HS-5 (cell line): ENCODE data around the gene CYYR1.

Experiments used
- DNase-seq: peaks from one replicate; pipeline ENCODE4 v3.0.0-alpha.2; 2012; ENCODE audit warnings: low read depth

The CYYR1 gene

GRCh38 chr21:26553898-26554297 is 19.2 kb downstream of the CYYR1 start:
- DNase-seq, result no peak

- DNase-seq, result no peak
Measured at GRCh38 chr21:26550326-26550725, 22.8 kb downstream of the CYYR1 start.

- DNase-seq, result no peak
Measured at GRCh38 chr21:26546446-26547097, 26.5 kb downstream of the CYYR1 start.

GRCh38 chr21:26544201-26544775 is 28.8 kb downstream of the CYYR1 start:
- no peak for DNase-seq

- DNase-seq, result no peak
Measured at GRCh38 chr21:26540651-26541050, 32.4 kb downstream of the CYYR1 start.

GRCh38 chr21:26539566-26539965 is 33.5 kb downstream of the CYYR1 start:
- DNase-seq, result no peak

- no peak for DNase-seq
Measured at GRCh38 chr21:26534517-26534916, 38.6 kb downstream of the CYYR1 start.

- no peak for DNase-seq
Measured at GRCh38 chr21:26532208-26532607, 40.9 kb downstream of the CYYR1 start.

GRCh38 chr21:26529526-26529925 is 43.6 kb downstream of the CYYR1 start:
- DNase-seq, result no peak

GRCh38 chr21:26528882-26529281 is 44.2 kb downstream of the CYYR1 start:
- DNase-seq, result no peak

GRCh38 chr21:26522704-26523103 is 50.4 kb downstream of the CYYR1 start:
- no peak for DNase-seq

GRCh38 chr21:26519142-26519541 is 53.9 kb downstream of the CYYR1 start:
- DNase-seq, result no peak

- no peak for DNase-seq
Measured at GRCh38 chr21:26515257-26515656, 57.8 kb downstream of the CYYR1 start.

- peak; percentile 16 for DNase-seq
Measured at GRCh38 chr21:26513212-26513611, 59.9 kb downstream of the CYYR1 start.

GRCh38 chr21:26512664-26513063 is 60.4 kb downstream of the CYYR1 start:
- DNase-seq, result no peak

GRCh38 chr21:26508903-26509302 is 64.2 kb downstream of the CYYR1 start:
- no peak for DNase-seq

GRCh38 chr21:26506956-26507355 is 66.1 kb downstream of the CYYR1 start:
- DNase-seq, result peak; percentile 49

- no peak for DNase-seq
Measured at GRCh38 chr21:26505211-26505610, 67.9 kb downstream of the CYYR1 start.

GRCh38 chr21:26503414-26503813 is 69.7 kb downstream of the CYYR1 start:
- DNase-seq, result no peak

GRCh38 chr21:26501495-26502021 is 71.5 kb downstream of the CYYR1 start:
- DNase-seq, result no peak

GRCh38 chr21:26499495-26499894 is 73.6 kb downstream of the CYYR1 start:
- no peak for DNase-seq

GRCh38 chr21:26495283-26495849 is 77.7 kb downstream of the CYYR1 start:
- DNase-seq, result no peak

- no peak for DNase-seq
Measured at GRCh38 chr21:26491663-26492062, 81.4 kb downstream of the CYYR1 start.

- no peak for DNase-seq
Measured at GRCh38 chr21:26490771-26491170, 82.3 kb downstream of the CYYR1 start.
